Lower leg skin (tissue), 4 donors: ENCODE data around the gene ME1. TPM values are rescaled to one million over a fixed set of nuclear protein-coding genes. Genes with fewer than 3 reads are reported as not detected.

Source experiments
- DNase-seq, 2 donors: peaks; one replicate each; pipeline ENCODE4 v3.0.0-alpha.2; 2019; ENCODE audit warnings: low spot score in 2 of 2
- H3K4me3 ChIP-seq: fragments of 200-600 bp; sonication (generic); 2 replicates; pipeline ENCODE4 v1.5.1; 2017; ENCODE audit warnings: mild to moderate bottlenecking, low read depth; ENCODE audit not compliant: poor library complexity, severe bottlenecking
- POLR2A ChIP-seq, 2 donors: fragments of 450-650 bp; IDR thresholded peaks; one replicate each; pipeline ENCODE4 v1.6.1; 2016 to 2017; ENCODE audit warnings: antibody characterized with exemption in 2 of 2, mild to moderate bottlenecking in 1 of 2, moderate library complexity in 1 of 2
- WGBS, 2 donors: methylation state at CpG; one replicate each; pipeline ENCODE4 v1.1.5; 2018; 5-methylcytosine and 5-hydroxymethylcytosine counted together
- intact Hi-C: fragments of 100-400 bp; cut with DNase I; formaldehyde crosslinking; loops from one replicate; pipeline ENCODE4 v1.15.0; 2023; ENCODE audit warnings: low total_unique reads
- total RNA-seq, 4 donors: library from RNA; depleted of rRNA; stranded (reverse); fragments of >200 nt; gene quantifications; one replicate each; pipeline ENCODE4 v1.1.0, GENCODE V29; 2016
- TF ChIP-seq, protein P1 (sequence below), 3 donors: fragments of 450-650 bp; IDR thresholded peaks; one replicate each; pipeline ENCODE4 v1.5.1; 2016; ENCODE audit warnings: antibody characterized with exemption in 3 of 3, mild to moderate bottlenecking in 3 of 3, moderate library complexity in 2 of 3

Gene ME1
- total RNA-seq, 4 donors from 2014 or later = 17.3 to 55.0 (median 20.8) TPM

DNA sequence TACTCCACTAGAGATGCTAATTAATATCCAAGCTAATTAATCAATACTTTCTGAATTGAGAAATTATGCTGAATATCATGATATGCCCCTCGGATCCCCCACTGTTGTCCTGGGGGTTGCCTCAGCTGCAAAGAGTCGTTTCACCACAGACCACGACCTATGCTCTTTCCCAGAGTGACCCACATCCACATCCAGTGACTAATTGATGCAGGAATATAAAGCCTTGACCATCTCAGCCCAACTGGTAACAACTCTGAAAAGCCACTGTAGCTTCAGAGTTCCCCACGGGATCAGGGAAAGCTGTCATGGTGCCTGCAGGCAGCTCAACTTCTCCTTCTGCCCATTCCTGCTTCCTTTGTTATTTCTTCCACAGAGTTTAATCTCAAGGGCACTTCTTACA, 120.8 kb downstream of the ME1 start:
- intact Hi-C loops = no loop called here
- WGBS, 2 donors = 60 to 87% methylated on average over 4 of the region's 4 CpGs
- DNase-seq = no peak
- TF ChIP-seq, protein P1, sequence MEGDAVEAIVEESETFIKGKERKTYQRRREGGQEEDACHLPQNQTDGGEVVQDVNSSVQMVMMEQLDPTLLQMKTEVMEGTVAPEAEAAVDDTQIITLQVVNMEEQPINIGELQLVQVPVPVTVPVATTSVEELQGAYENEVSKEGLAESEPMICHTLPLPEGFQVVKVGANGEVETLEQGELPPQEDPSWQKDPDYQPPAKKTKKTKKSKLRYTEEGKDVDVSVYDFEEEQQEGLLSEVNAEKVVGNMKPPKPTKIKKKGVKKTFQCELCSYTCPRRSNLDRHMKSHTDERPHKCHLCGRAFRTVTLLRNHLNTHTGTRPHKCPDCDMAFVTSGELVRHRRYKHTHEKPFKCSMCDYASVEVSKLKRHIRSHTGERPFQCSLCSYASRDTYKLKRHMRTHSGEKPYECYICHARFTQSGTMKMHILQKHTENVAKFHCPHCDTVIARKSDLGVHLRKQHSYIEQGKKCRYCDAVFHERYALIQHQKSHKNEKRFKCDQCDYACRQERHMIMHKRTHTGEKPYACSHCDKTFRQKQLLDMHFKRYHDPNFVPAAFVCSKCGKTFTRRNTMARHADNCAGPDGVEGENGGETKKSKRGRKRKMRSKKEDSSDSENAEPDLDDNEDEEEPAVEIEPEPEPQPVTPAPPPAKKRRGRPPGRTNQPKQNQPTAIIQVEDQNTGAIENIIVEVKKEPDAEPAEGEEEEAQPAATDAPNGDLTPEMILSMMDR (IDR thresholded peaks at IDR 0.05) = no peak
- no peak for TF ChIP-seq POLR2A (IDR thresholded peaks at IDR 0.05)
- no peak overlapping the region for H3K4me3 ChIP-seq

DNA sequence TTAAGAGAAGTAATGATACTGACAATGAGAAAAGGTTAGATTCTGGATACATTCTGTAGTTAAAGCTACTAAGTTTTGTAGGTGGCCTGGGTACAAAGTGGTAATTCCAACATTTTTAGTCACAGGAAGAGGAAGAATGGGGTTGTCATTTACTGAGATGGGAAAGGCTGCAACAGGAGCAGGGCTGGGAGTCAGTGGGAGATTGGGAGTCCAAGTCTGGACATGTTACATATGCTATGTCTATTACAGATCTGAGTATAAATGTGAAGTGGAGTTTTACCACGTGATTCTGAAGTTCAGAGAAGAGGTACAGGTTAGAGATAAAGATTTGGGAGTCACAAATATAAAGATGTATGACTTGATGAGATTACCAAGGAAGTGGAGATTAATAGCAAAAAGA, 121.5 kb downstream of the ME1 start:
- intact Hi-C loops = no loop called here

DNA sequence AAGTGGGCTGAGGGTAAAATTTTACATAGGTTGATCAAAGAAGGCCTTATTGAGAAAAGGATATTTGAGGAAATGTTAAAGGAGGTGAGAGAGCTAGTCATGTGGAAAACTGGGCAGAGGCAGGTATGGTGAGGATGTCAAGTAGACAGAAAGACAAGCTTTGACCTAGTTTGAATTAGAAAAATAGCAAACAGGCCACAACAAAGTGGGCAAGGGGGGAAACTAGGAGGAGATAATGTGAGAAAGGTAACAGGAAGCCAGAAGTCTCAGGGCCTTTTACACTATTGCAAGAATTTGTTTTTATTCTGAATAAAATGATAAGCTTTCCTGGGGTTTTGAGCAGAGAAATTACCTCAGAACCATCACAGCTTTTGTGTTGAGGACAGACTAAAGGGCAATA, 122.0 kb downstream of the ME1 start:
- intact Hi-C loops = no loop called here
- no peak for DNase-seq
- TF ChIP-seq, protein P1 (IDR thresholded peaks at IDR 0.05) = no peak
- TF ChIP-seq POLR2A (IDR thresholded peaks at IDR 0.05) = no peak
- H3K4me3 ChIP-seq = no peak overlapping the region

More for the DNA sequence above, 121.5 kb downstream of the ME1 start:
- TF ChIP-seq, protein P1 (IDR thresholded peaks at IDR 0.05) = no peak
- TF ChIP-seq POLR2A (IDR thresholded peaks at IDR 0.05) = no peak
- no peak for DNase-seq
- H3K4me3 ChIP-seq = no peak overlapping the region
- 34 to 35% methylated on average over 1 of the region's 1 CpG for WGBS, 2 donors

DNA sequence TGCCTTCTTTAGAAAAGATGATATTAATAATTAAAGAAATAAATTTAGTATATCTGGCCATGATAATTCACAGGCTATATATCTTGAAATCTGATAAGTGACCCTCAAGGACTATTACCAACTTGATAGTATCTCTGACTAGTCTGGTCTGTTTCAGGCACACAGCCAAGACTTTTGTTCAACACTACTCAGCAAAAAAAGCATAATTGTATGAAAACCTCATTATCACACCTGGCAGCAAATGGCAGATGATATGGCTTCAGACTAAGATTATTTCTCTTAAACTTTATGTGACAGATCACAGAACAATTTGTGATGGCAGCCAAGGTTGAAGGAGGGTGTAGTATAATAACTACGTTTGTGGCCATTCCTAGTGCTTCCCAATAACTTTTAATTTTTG, 123.0 kb downstream of the ME1 start:
- intact Hi-C loops = no loop called here
- no peak overlapping the region for H3K4me3 ChIP-seq
- no peak for DNase-seq
- TF ChIP-seq, protein P1 (IDR thresholded peaks at IDR 0.05) = no peak
- TF ChIP-seq POLR2A (IDR thresholded peaks at IDR 0.05) = no peak
- WGBS, 2 donors = 66 to 75% methylated on average over 1 of the region's 1 CpG

DNA sequence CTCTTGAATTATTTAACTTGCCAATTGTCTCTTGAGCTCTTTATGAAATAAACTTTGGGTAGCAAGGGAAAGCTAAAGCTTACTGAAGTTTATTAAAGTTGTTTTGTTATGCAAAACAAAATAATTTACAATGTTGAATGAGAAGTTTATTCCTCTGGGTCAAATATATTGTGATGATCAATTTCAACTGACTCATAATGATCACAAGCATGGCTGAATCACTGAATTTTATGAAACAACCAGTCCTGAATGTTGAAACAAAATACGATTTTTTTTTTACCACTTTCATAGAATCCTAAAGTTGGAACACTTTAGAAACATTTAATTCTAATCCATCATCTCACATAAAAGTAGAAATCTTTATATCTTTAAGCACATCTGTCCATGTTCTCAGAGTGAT, 127.4 kb downstream of the ME1 start:
- TF ChIP-seq POLR2A (IDR thresholded peaks at IDR 0.05) = no peak
- TF ChIP-seq, protein P1 (IDR thresholded peaks at IDR 0.05) = no peak
- no peak overlapping the region for H3K4me3 ChIP-seq
- intact Hi-C loops = no loop called here
- DNase-seq = no peak
- WGBS, 2 donors = 58 to 71% methylated on average over 1 of the region's 1 CpG

DNA sequence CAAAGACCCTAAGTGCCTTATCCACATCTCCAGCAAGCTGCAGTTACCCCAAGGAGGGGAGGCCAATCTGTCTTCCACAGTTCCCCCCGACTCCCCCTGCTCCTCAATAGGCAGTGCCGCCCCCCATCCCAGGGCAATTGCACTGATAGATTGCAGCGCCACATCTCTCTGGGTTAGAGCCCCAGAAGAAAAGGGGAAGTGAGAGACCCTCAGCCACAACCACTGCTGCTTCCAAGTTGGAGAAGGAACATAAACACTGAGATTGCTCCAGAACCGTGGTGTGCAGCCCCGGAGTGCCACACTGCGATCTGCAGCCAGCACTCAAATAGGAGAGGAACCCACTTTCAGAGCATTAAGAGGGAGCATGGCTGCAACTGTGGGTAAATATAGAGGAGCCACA, 136.2 kb downstream of the ME1 start:
- TF ChIP-seq POLR2A (IDR thresholded peaks at IDR 0.05) = no peak
- TF ChIP-seq, protein P1 (IDR thresholded peaks at IDR 0.05) = no peak
- no peak for DNase-seq
- intact Hi-C loops = no loop called here
- no peak overlapping the region for H3K4me3 ChIP-seq
- WGBS, 2 donors = 90% methylated on average over 6 of the region's 6 CpGs
